ENCODE measurements around the gene ZSWIM4.

GRCh38 chr19:13797870-13798269, 2.6 kb downstream of the ZSWIM4 start:
- TF ChIP-seq CTCF (IDR thresholded peaks at IDR 0.05) (no peak), POLR2A (IDR thresholded peaks at IDR 0.05) (no peak)

Measured in ovary (tissue), 3 donors.